Heart right ventricle (tissue), 16 donors: ENCODE results near the gene MYH1. TPM values are rescaled to one million over a fixed set of nuclear protein-coding genes. Genes with fewer than 3 reads are reported as not detected.

Source experiments
- ATAC-seq, 8 donors: fragments of 200-7000 bp; cut with Tn5 transposase; one replicate each; pipeline ENCODE4 v1.9.1; 2020; ENCODE audit warnings: mild to moderate bottlenecking in 8 of 8, moderate library complexity in 8 of 8, moderate number of reproducible peaks in 1 of 8
- DNase-seq, 2 donors: peaks; one replicate each; pipeline ENCODE4 v3.0.0-alpha.2; 2020
- H3K27ac ChIP-seq, 10 donors: fragments of 200-600 bp; sonication (generic) in 2 of 10; one replicate each; pipeline versions ENCODE4 v1.5.0 to v1.8.0; 2020 to 2022; ENCODE audit warnings: mild to moderate bottlenecking in 3 of 10
- H3K27me3 ChIP-seq, 7 donors: fragments of 200-600 bp; one replicate each; pipeline ENCODE4 v1.8.0; 2021 to 2022; ENCODE audit warnings: mild to moderate bottlenecking in 2 of 7
- H3K36me3 ChIP-seq, 9 donors: fragments of 200-600 bp; sonication (generic) in 1 of 9; one replicate each; pipeline versions ENCODE4 v1.5.0 to v1.8.0; 2020 to 2022; ENCODE audit warnings: mild to moderate bottlenecking in 2 of 9
- H3K4me1 ChIP-seq, 9 donors: fragments of 200-600 bp; sonication (generic) in 1 of 9; one replicate each; pipeline versions ENCODE4 v1.5.0 to v1.8.0; 2020 to 2022; ENCODE audit warnings: mild to moderate bottlenecking in 4 of 9
- H3K4me3 ChIP-seq, 10 donors: fragments of 200-600 bp; sonication (generic) in 2 of 10; one replicate each; pipeline versions ENCODE4 v1.5.0 to v1.8.0; 2020 to 2022; ENCODE audit warnings: mild to moderate bottlenecking in 7 of 10, moderate library complexity in 2 of 10
- H3K9me3 ChIP-seq, 11 donors: fragments of 200-600 bp in 10 of 11; sonication (generic) in 2 of 11; one replicate each; pipeline versions ENCODE4 v1.5.0 to v1.8.0; 2013 to 2022; ENCODE audit warnings: mild to moderate bottlenecking in 2 of 11, control low read depth in 1 of 11, moderate library complexity in 1 of 11
- CTCF ChIP-seq, 9 donors: fragments of 200-600 bp; sonication (generic) in 2 of 9; IDR thresholded peaks; one replicate each; pipeline versions ENCODE4 v1.5.0 to v1.8.0; 2021 to 2022; ENCODE audit warnings: antibody characterized with exemption in 9 of 9, mild to moderate bottlenecking in 5 of 9, moderate library complexity in 1 of 9
- WGBS, 2 donors: extraction: QIAGEN DNeasy Blood & Tissue Kit; methylation state at CpG; one replicate each; pipeline ENCODE4 v1.1.7; 2013; ENCODE audit warnings: inconsistent platforms in 1 of 2; 5-methylcytosine and 5-hydroxymethylcytosine counted together
- intact Hi-C, 10 donors: fragments of 100-400 bp; cut with DNase I; formaldehyde crosslinking; loops; one replicate each; pipeline versions ENCODE4 v1.11.1 to v1.14.2; 2022
- long read RNA-seq, 3 donors: library from polyadenylated mRNA; unstranded; transcript quantifications; one replicate each; pipeline ENCODE4 v2.0.0, GENCODE V29; 2020 to 2021
- polyA plus RNA-seq, 2 donors: library from polyadenylated mRNA; stranded (reverse); fragments of 200-250 nt; gene quantifications; one replicate each; pipeline ENCODE4 v1.2.3, GENCODE V29; 2013
- total RNA-seq, 10 donors: library from RNA; stranded (reverse); fragmentation: NEBNext Ultra II Directional in 3 of 10; extraction: Animal tissue kit (Norgen Biotek cat#: 25700) in 3 of 10; gene quantifications; one replicate each; pipeline versions ENCODE4 v1.2.1 to v1.2.4, GENCODE V29; 2021 to 2023
- donor health status: Arrhythmogenic right ventricular cardiomyopathy.
- donor health status: ischemic (EF 13 %, LVEDD 7.1; RV severe dilation, severe dysfunction).
- donor health status: healthy with polysubstance abuse.
- donor health status: DM: no; HTN: yes; CAD: no.
- donor health status: DM: no; HTN: no; CAD: no.
- donor health status: ischemic (EF 25% LVEDD 6.9; RV normal size, moderate dysfunction).
- donor health status: ischemic (EF 25% LVEDD 5.7; RV mildly dilated, moderate dysfunction).
- donor health status: healthy.
- donor health status: DM: yes; HTN: yes; CAD: no.
- donor health status: Ischemic cardiomyopathy.
- donor health status: ischemic (EF 35%, LVEDD 5.7; RV mildly dilated, moderate dysfunction).
- donor health status: nonischemic (EF 11% LVEDD 7.7; RV severe dilation, severe dysfunction).
- donor health status: DM: yes; HTN: yes; CAD: no.
- donor health status: PGD.
- donor health status: ischemic (EF 29% LVEDD 5.4; RV normal size, mild dysfunction).
- donor health status: nonischemic (EF 23%, LVEDD 6.1; RV moderate dilation, normal function).

MYH1 gene
- total RNA-seq (under 1 TPM in 2 of 10 donors, not detected in 8; 0.05 to 0.13 TPM), polyA plus RNA-seq (under 1 TPM in 1 of 2 donors, not detected in 1; 0.03 TPM)
- long read RNA-seq, donor 1: 0 reads
- long read RNA-seq, donor 2: 0 reads
- long read RNA-seq, donor 3: 0 reads

GRCh38 chr17:10518271-10519037 lies at the start of gene MYH1:
TSS of gene MYH1 (minus strand) at chr17:10518542. CDS start at chr17:10516642, 1,900 bp downstream.
- no peak for TF ChIP-seq CTCF (IDR thresholded peaks at IDR 0.05)
- Histone ChIP-seq H3K27me3 (peaks cover 0 to 3% (median 0%) of the 10 kb centered on the region in 7 donors), H3K4me1 (peaks cover 0 to 1% (median 0%) of the 10 kb centered on the region in 9 donors), H3K27ac (no peak within 1 kb of the TSS), H3K36me3 (no peaks in the 10 kb centered on the region), H3K9me3 (peaks cover 0 to 17% (median 0%) of the 10 kb centered on the region in 11 donors), H3K4me3 (no peak within 1 kb of the TSS)
- ATAC-seq (no peak), DNase-seq (no peak)
- intact Hi-C loops: no loop called here
- WGBS, 2 donors: 72 to 73% methylated on average over 11 of the region's 11 CpGs

GRCh38 chr17:10563991-10564660 lies 45.8 kb upstream of the MYH1 start:
- WGBS, 2 donors: 77 to 79% methylated on average over 2 of the region's 2 CpGs
- DNase-seq (no peak), ATAC-seq (no peak)
- Histone ChIP-seq H3K9me3 (no peaks in the 10 kb centered on the region), H3K36me3 (no peaks in the 10 kb centered on the region), H3K4me3 (no peak overlapping the region), H3K27ac (no peak overlapping the region), H3K4me1 (no peaks in the 10 kb centered on the region), H3K27me3 (no peaks in the 10 kb centered on the region)
- TF ChIP-seq CTCF (IDR thresholded peaks at IDR 0.05): no peak
- intact Hi-C loops: no loop called here

GRCh38 chr17:10558049-10558448 lies 39.7 kb upstream of the MYH1 start:
- intact Hi-C loops: no loop called here
- H3K9me3 ChIP-seq: no peaks in the 10 kb centered on the region
- H3K27me3 ChIP-seq: no peaks in the 10 kb centered on the region
- 70 to 74% methylated on average over 6 of the region's 6 CpGs for WGBS, 2 donors
- no peak for DNase-seq
- H3K4me1 ChIP-seq: peaks cover 0 to 23% (median 5%) of the 10 kb centered on the region in 9 donors
- no peak overlapping the region for H3K27ac ChIP-seq
- H3K36me3 ChIP-seq: no peaks in the 10 kb centered on the region
- TF ChIP-seq CTCF (IDR thresholded peaks at IDR 0.05): no peak
- no peak for ATAC-seq
- H3K4me3 ChIP-seq: no peak overlapping the region

- Histone ChIP-seq H3K27ac (peak overlapping the region in 1 of 10 donors; percentile 13), H3K4me3 (no peak overlapping the region), H3K4me1 (peaks cover 0 to 23% (median 5%) of the 10 kb centered on the region in 9 donors), H3K36me3 (no peaks in the 10 kb centered on the region), H3K9me3 (no peaks in the 10 kb centered on the region), H3K27me3 (no peaks in the 10 kb centered on the region)
- intact Hi-C loops: no loop called here
- ATAC-seq: peak in 5 of 8 donors; percentile 43 to 71 (median 56)
- peak in 1 of 2 donors; percentile 4 for DNase-seq
- WGBS, 2 donors: 37 to 62% methylated on average over 1 of the region's 1 CpG
- no peak for TF ChIP-seq CTCF (IDR thresholded peaks at IDR 0.05)
Observed at GRCh38 chr17:10557422-10557821, 39.1 kb upstream of the MYH1 start.
